Measurements from ENCODE around the gene CHD2.

DNA sequence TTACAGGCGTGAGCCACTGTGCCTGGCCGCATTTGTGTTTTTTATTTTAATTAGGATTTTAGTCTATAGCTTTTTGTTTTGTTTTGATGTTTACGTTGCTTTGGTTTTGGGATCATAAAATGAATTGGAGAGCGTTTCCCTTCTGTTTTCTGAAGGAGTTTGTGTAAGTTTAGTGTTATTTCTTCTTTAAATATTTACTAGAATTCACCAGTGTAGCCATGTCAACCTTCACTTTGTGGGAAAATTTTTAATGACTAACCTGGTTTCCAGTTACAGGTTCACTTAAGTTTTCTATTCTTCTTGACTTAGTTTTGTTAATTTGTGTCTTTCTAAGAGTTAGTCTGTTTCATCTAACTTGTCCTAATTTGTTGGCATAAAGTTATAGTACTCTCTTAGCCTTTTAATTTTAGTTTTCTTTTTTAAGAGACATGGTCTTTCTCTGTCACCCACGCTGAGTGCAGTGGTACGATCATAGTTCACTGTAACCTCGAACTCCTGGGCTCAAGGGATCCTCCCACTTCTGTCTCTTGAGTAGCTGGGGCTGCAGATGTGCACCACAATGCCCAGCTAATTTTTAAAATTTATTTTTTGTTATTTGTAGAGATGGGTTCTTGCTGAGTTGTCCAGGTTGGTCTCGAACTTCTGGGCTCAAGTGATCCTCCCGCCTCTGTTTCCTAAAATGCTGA, 61.0 kb downstream of the CHD2 start:
- no peak for TF ChIP-seq EZH2 (IDR thresholded peaks at IDR 0.05; ENCODE audit: borderline replicate concordance, low read length)
- TF ChIP-seq, protein P1, sequence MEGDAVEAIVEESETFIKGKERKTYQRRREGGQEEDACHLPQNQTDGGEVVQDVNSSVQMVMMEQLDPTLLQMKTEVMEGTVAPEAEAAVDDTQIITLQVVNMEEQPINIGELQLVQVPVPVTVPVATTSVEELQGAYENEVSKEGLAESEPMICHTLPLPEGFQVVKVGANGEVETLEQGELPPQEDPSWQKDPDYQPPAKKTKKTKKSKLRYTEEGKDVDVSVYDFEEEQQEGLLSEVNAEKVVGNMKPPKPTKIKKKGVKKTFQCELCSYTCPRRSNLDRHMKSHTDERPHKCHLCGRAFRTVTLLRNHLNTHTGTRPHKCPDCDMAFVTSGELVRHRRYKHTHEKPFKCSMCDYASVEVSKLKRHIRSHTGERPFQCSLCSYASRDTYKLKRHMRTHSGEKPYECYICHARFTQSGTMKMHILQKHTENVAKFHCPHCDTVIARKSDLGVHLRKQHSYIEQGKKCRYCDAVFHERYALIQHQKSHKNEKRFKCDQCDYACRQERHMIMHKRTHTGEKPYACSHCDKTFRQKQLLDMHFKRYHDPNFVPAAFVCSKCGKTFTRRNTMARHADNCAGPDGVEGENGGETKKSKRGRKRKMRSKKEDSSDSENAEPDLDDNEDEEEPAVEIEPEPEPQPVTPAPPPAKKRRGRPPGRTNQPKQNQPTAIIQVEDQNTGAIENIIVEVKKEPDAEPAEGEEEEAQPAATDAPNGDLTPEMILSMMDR (conservative IDR thresholded peaks at IDR 0.05 in 1 of 2, IDR thresholded peaks at IDR 0.05 in 1 of 2; ENCODE audit: extremely low read depth in 1 of 2, insufficient read depth in 1 of 2, low read depth in 1 of 2, low read length in 2 of 2): no peak
